ENCODE results near the gene ITGB2. TPM values are rescaled to one million over a fixed set of nuclear protein-coding genes. Genes with fewer than 3 reads are reported as not detected.

Gene ITGB2
- polyA plus RNA-seq, 1 of the 3 experiments (the other 2 are of a cell fraction) = 0.77 TPM

DNA sequence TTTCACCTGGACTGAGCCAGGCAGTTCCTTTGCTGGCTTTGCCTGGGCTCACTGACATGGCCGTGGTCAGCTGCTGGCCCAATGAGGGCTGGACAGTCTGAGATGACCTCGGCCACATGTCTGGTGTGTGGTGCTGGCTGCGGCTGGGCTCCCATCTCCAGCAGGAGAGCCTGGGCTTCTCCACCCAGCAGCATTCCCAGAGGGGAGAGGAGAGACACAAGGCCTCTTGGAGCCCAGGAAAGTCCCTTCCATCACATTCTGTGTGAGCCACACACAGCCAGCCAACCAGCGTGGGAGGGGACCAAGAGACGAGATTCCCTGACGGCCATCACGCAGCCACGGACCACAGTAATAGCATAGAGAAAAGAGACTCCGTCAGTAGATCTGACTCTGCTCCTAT is 81.7 kb downstream of the ITGB2 start:
- TF ChIP-seq CHD2 (IDR thresholded peaks at IDR 0.05; ENCODE audit: low read length, partially characterized antibody) (no peak), RAD21 (IDR thresholded peaks at IDR 0.05; ENCODE audit: low read length) (no peak), NFIC (IDR thresholded peaks at IDR 0.05; ENCODE audit: borderline replicate concordance) (no peak), RFX5 (IDR thresholded peaks at IDR 0.05; ENCODE audit: low read length) (no peak), MAX (IDR thresholded peaks at IDR 0.05; ENCODE audit: low read depth) (no peak), JUND (IDR thresholded peaks at IDR 0.05) (no peak)
- TF ChIP-seq, protein P1, sequence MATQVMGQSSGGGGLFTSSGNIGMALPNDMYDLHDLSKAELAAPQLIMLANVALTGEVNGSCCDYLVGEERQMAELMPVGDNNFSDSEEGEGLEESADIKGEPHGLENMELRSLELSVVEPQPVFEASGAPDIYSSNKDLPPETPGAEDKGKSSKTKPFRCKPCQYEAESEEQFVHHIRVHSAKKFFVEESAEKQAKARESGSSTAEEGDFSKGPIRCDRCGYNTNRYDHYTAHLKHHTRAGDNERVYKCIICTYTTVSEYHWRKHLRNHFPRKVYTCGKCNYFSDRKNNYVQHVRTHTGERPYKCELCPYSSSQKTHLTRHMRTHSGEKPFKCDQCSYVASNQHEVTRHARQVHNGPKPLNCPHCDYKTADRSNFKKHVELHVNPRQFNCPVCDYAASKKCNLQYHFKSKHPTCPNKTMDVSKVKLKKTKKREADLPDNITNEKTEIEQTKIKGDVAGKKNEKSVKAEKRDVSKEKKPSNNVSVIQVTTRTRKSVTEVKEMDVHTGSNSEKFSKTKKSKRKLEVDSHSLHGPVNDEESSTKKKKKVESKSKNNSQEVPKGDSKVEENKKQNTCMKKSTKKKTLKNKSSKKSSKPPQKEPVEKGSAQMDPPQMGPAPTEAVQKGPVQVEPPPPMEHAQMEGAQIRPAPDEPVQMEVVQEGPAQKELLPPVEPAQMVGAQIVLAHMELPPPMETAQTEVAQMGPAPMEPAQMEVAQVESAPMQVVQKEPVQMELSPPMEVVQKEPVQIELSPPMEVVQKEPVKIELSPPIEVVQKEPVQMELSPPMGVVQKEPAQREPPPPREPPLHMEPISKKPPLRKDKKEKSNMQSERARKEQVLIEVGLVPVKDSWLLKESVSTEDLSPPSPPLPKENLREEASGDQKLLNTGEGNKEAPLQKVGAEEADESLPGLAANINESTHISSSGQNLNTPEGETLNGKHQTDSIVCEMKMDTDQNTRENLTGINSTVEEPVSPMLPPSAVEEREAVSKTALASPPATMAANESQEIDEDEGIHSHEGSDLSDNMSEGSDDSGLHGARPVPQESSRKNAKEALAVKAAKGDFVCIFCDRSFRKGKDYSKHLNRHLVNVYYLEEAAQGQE (IDR thresholded peaks at IDR 0.05; ENCODE audit: low read depth, low read length) = no peak
- no peak overlapping the region for H3K27ac ChIP-seq (ENCODE audit: low read depth in 2 of 2, low read length in 1 of 2)

GRCh38 chr21:44838039-44838895 is 82.4 kb downstream of the ITGB2 start:
- Histone ChIP-seq H3F3A (replicated peaks; ENCODE audit: insufficient read depth) (no peaks in the 10 kb centered on the region), H3K27ac (ENCODE audit: low read depth in 2 of 2, low read length in 1 of 2) (no peak overlapping the region), H3K36me3 (replicated peaks in 1 of 2; ENCODE audit: control insufficient read depth in 1 of 2, insufficient read depth in 2 of 2, low read length in 1 of 2) (no peaks in the 10 kb centered on the region), H3K9me2 (no peaks in the 10 kb centered on the region), H3K4me3 (ENCODE audit: low read depth in 2 of 2, low read length in 1 of 2) (no peak overlapping the region), H3K4me1 (ENCODE audit: control insufficient read depth in 1 of 2, insufficient read depth in 2 of 2, low read depth in 1 of 2, low read length in 1 of 2) (no peaks in the 10 kb centered on the region; a peak in 1 of 4 replicates), H3K4me2 (no peak overlapping the region), H4K20me1 (ENCODE audit: insufficient read depth) (no peaks in the 10 kb centered on the region), H3K79me2 (ENCODE audit: insufficient read depth) (no peaks in the 10 kb centered on the region), H2AFZ (ENCODE audit: low read depth) (no peak overlapping the region), H3K27me3 (ENCODE audit: insufficient read depth) (no peaks in the 10 kb centered on the region), H3K9me3 (no peaks in the 10 kb centered on the region), H3K9ac (no peak overlapping the region)
- no peak for TF ChIP-seq RCOR1 (IDR thresholded peaks at IDR 0.05; ENCODE audit: low read length)
- no peak for TF ChIP-seq SMC3 (IDR thresholded peaks at IDR 0.05; ENCODE audit: low read depth, low read length)
- TF ChIP-seq RAD21 (IDR thresholded peaks at IDR 0.05; ENCODE audit: low read length) = no peak
- no peak for TF ChIP-seq TEAD4 (IDR thresholded peaks at IDR 0.05; ENCODE audit: borderline replicate concordance, insufficient read depth)
- TF ChIP-seq FOSL2 (IDR thresholded peaks at IDR 0.05; ENCODE audit: borderline replicate concordance, low read depth) = no peak
- TF ChIP-seq, protein P2, sequence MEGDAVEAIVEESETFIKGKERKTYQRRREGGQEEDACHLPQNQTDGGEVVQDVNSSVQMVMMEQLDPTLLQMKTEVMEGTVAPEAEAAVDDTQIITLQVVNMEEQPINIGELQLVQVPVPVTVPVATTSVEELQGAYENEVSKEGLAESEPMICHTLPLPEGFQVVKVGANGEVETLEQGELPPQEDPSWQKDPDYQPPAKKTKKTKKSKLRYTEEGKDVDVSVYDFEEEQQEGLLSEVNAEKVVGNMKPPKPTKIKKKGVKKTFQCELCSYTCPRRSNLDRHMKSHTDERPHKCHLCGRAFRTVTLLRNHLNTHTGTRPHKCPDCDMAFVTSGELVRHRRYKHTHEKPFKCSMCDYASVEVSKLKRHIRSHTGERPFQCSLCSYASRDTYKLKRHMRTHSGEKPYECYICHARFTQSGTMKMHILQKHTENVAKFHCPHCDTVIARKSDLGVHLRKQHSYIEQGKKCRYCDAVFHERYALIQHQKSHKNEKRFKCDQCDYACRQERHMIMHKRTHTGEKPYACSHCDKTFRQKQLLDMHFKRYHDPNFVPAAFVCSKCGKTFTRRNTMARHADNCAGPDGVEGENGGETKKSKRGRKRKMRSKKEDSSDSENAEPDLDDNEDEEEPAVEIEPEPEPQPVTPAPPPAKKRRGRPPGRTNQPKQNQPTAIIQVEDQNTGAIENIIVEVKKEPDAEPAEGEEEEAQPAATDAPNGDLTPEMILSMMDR (IDR thresholded peaks at IDR 0.05) = no peak
- no peak for TF ChIP-seq MAX (IDR thresholded peaks at IDR 0.05; ENCODE audit: low read depth)
- no peak for TF ChIP-seq RFX5 (IDR thresholded peaks at IDR 0.05; ENCODE audit: low read length)
- TF ChIP-seq USF2 (IDR thresholded peaks at IDR 0.05; ENCODE audit: borderline replicate concordance, low read depth, low read length) = no peak
- TF ChIP-seq GATA2 (CRISPR knock-in tag; IDR thresholded peaks at IDR 0.05) = no peak
- no peak for DNase-seq
- ChIA-PET CTCF (no interaction called here), POLR2A (no interaction called here)
- WGBS (ENCODE audit: low lambda C conversion rate) = 89% methylated on average over 14 of the region's 30 CpGs

More for the DNA sequence above, 81.7 kb downstream of the ITGB2 start:
- ChIA-PET POLR2A (no interaction called here), CTCF (no interaction called here)
- no peak overlapping the region for H3K4me2 ChIP-seq
- H3K79me2 ChIP-seq (ENCODE audit: insufficient read depth) = no peaks in the 10 kb centered on the region
- DNase-seq = no peak
- WGBS (ENCODE audit: low lambda C conversion rate) = 87% methylated on average over 7 of the region's 9 CpGs
- no peaks in the 10 kb centered on the region for H3K36me3 ChIP-seq (replicated peaks in 1 of 2; ENCODE audit: control insufficient read depth in 1 of 2, insufficient read depth in 2 of 2, low read length in 1 of 2)
- H3F3A ChIP-seq (replicated peaks; ENCODE audit: insufficient read depth) = no peaks in the 10 kb centered on the region
- no peak overlapping the region for H3K9ac ChIP-seq
- H3K9me2 ChIP-seq = no peaks in the 10 kb centered on the region
- no peaks in the 10 kb centered on the region for H3K9me3 ChIP-seq
- no peak overlapping the region for H3K4me3 ChIP-seq (ENCODE audit: low read depth in 2 of 2, low read length in 1 of 2)
- no peaks in the 10 kb centered on the region; a peak in 1 of 4 replicates for H3K4me1 ChIP-seq (ENCODE audit: control insufficient read depth in 1 of 2, insufficient read depth in 2 of 2, low read depth in 1 of 2, low read length in 1 of 2)
- no peaks in the 10 kb centered on the region for H3K27me3 ChIP-seq (ENCODE audit: insufficient read depth)
- H2AFZ ChIP-seq (ENCODE audit: low read depth) = no peak overlapping the region
- H4K20me1 ChIP-seq (ENCODE audit: insufficient read depth) = no peaks in the 10 kb centered on the region
